Esophagus muscularis mucosa (tissue), 4 donors: Measurements from ENCODE around the gene P4HB. TPM values are rescaled to one million over a fixed set of nuclear protein-coding genes. Genes with fewer than 3 reads are reported as not detected.

Experiments used
- DNase-seq: peaks from one replicate; pipeline ENCODE4 v3.0.0-alpha.2; 2017; ENCODE audit errors: extremely low spot score
- H3K27ac ChIP-seq, 4 donors: fragments of 200-600 bp; sonication (generic); replicated peaks in 1 of 4; 1 replicate in 3 of 4; 2 replicates in 1 of 4; pipeline ENCODE4 v1.5.1; 2016 to 2019; ENCODE audit warnings: mild to moderate bottlenecking in 1 of 4
- H3K27me3 ChIP-seq, 4 donors: fragments of 200-600 bp; sonication (generic); one replicate each; pipeline versions ENCODE4 v1.5.1 to v1.6.0; 2016 to 2019
- H3K36me3 ChIP-seq, 4 donors: fragments of 200-600 bp; sonication (generic); one replicate each; pipeline ENCODE4 v1.5.1; 2016 to 2019
- H3K4me1 ChIP-seq, 4 donors: fragments of 200-600 bp; sonication (generic); one replicate each; pipeline ENCODE4 v1.5.1; 2016 to 2019
- H3K4me3 ChIP-seq, 4 donors: fragments of 200-600 bp; sonication (generic); 1 replicate in 2 of 4; 2 replicates in 2 of 4; pipeline ENCODE4 v1.5.1; 2016 to 2019; ENCODE audit warnings: mild to moderate bottlenecking in 4 of 4, moderate library complexity in 1 of 4
- H3K9me3 ChIP-seq, 4 donors: fragments of 200-600 bp; sonication (generic); 1 replicate in 3 of 4; 2 replicates in 1 of 4; pipeline ENCODE4 v1.5.1; 2016 to 2019
- CTCF ChIP-seq, 3 experiments: fragments of 200-600 bp in 2 of 3; fragments of 450-650 bp in 1 of 3; sonication (generic) in 2 of 3; IDR thresholded peaks; one replicate each; pipeline ENCODE4 v1.5.1; 2017 to 2019; ENCODE audit warnings: antibody characterized with exemption in 3 of 3, mild to moderate bottlenecking in 2 of 3, moderate library complexity in 1 of 3
- EP300 ChIP-seq: sonication (generic); formaldehyde crosslinking; IDR thresholded peaks from one replicate; pipeline ENCODE4 v1.6.1; 2017; ENCODE audit warnings: antibody characterized with exemption
- POLR2A ChIP-seq: fragments of 450-650 bp; IDR thresholded peaks from one replicate; pipeline ENCODE4 v1.6.1; 2017; ENCODE audit warnings: antibody characterized with exemption, moderate library complexity, mild to moderate bottlenecking, low read depth
- POLR2AphosphoS5 ChIP-seq, 2 donors: sonication (generic); formaldehyde crosslinking; IDR thresholded peaks; one replicate each; pipeline ENCODE4 v1.6.1; 2017; ENCODE audit warnings: antibody characterized with exemption in 2 of 2
- WGBS: methylation state at CpG from one replicate; pipeline ENCODE4 v1.1.5; 2018; 5-methylcytosine and 5-hydroxymethylcytosine counted together
- intact Hi-C: fragments of 100-400 bp; cut with DNase I; formaldehyde crosslinking; loops from one replicate; pipeline ENCODE4 v1.15.1; 2023
- total RNA-seq, 4 donors: library from RNA; depleted of rRNA; stranded (reverse); fragments of >200 nt; gene quantifications; one replicate each; pipeline versions ENCODE4 v1.1.0 to v1.2.1, GENCODE V29; 2016

The P4HB gene
- total RNA-seq, 4 donors from 2014 or later: 269 to 334 (median 313) TPM

GRCh38 chr17:81871387-81872230 lies 11.3 kb upstream of the P4HB start:
- Histone ChIP-seq H3K4me3 (peak overlapping the region; percentile 91 to 99 (median 95)), H3K9me3 (no peaks in the 10 kb centered on the region), H3K27ac (peak overlapping the region; percentile 97 to 99 (median 99)), H3K27me3 (no peaks in the 10 kb centered on the region), H3K36me3 (peaks cover 17 to 28% (median 25%) of the 10 kb centered on the region in 4 donors), H3K4me1 (peaks cover 41 to 61% (median 53%) of the 10 kb centered on the region in 4 donors)
- intact Hi-C loops: loop anchor here (5.0 kb wide), 1 partner anchor 39 kb away; the partner anchor contains the start of gene MCRIP1
- 1% methylated on average over 27 of the region's 86 CpGs for WGBS
- TF ChIP-seq POLR2AphosphoS5 (IDR thresholded peaks at IDR 0.05): peak; percentile 99 to 100
- peak; percentile 30 to 58 (median 45) for TF ChIP-seq CTCF (IDR thresholded peaks at IDR 0.05)
- TF ChIP-seq EP300: no peak
- peak; percentile 98 for TF ChIP-seq POLR2A
- DNase-seq: peak; percentile 98

- H3K9me3 ChIP-seq: no peaks in the 10 kb centered on the region
- no peak for DNase-seq
- H3K27me3 ChIP-seq: no peaks in the 10 kb centered on the region
- TF ChIP-seq POLR2AphosphoS5 (IDR thresholded peaks at IDR 0.05) (no peak), CTCF (IDR thresholded peaks at IDR 0.05) (no peak)
- peaks cover 47 to 67% (median 59%) of the 10 kb centered on the region in 4 donors for H3K4me1 ChIP-seq
- 1% methylated on average over 15 of the region's 64 CpGs for WGBS
- intact Hi-C loops: loop anchor here (5.0 kb wide), 1 partner anchor 39 kb away; the partner anchor contains the start of gene MCRIP1
- H3K27ac ChIP-seq: peak within 1 kb of the TSS; percentile 97 to 99 (median 99)
- H3K36me3 ChIP-seq: peaks cover 17 to 31% (median 29%) of the 10 kb centered on the region in 4 donors
- H3K4me3 ChIP-seq: peak within 1 kb of the TSS; percentile 91 to 99 (median 95)
These were observed 10.6 kb upstream of the P4HB start, which contains the start of gene ARHGDIA for GRCh38 chr17:81870981-81871386. Gene ARHGDIA (minus strand): TSS chr17:81871337. CDS start chr17:81869930, 1,407 bp downstream.

- intact Hi-C loops: loop anchor here (5.0 kb wide), 1 partner anchor 38 kb away; the partner anchor contains the start of gene MCRIP1
These were observed 10.0 kb upstream of the P4HB start for GRCh38 chr17:81870131-81870980.

GRCh38 chr17:81869221-81870130 lies 9.1 kb upstream of the P4HB start:
- peaks cover 17 to 44% (median 34%) of the 10 kb centered on the region in 4 donors for H3K36me3 ChIP-seq
- TF ChIP-seq POLR2A: no peak
- TF ChIP-seq CTCF (IDR thresholded peaks at IDR 0.05): peak; percentile 76 to 97 (median 86)
- no peak for TF ChIP-seq EP300
- no peak for TF ChIP-seq POLR2AphosphoS5 (IDR thresholded peaks at IDR 0.05)
- intact Hi-C loops: loop anchor here (5.0 kb wide), 1 partner anchor 37 kb away; the partner anchor contains the start of gene MCRIP1
- peaks cover 51 to 75% (median 64%) of the 10 kb centered on the region in 4 donors for H3K4me1 ChIP-seq
- peak overlapping the region; percentile 97 to 99 (median 99) for H3K27ac ChIP-seq
- peak overlapping the region; percentile 91 to 99 (median 95) for H3K4me3 ChIP-seq
- WGBS: 48% methylated on average over 13 of the region's 52 CpGs
- no peaks in the 10 kb centered on the region for H3K9me3 ChIP-seq
- DNase-seq: no peak
- no peaks in the 10 kb centered on the region for H3K27me3 ChIP-seq

More at GRCh38 chr17:81870131-81870980, 10.0 kb upstream of the P4HB start:
- Histone ChIP-seq H3K27ac (peak overlapping the region; percentile 97 to 99 (median 99)), H3K4me1 (peaks cover 51 to 74% (median 64%) of the 10 kb centered on the region in 4 donors), H3K36me3 (peaks cover 17 to 37% (median 33%) of the 10 kb centered on the region in 4 donors), H3K27me3 (no peaks in the 10 kb centered on the region), H3K9me3 (no peaks in the 10 kb centered on the region), H3K4me3 (peak overlapping the region; percentile 91 to 99 (median 95))
- TF ChIP-seq EP300 (no peak), POLR2A (no peak), POLR2AphosphoS5 (IDR thresholded peaks at IDR 0.05) (peak in 1 of 2 donors; percentile 8)
- 0% methylated on average over 1 of the region's 65 CpGs for WGBS
- no peak for DNase-seq
